Spleen (tissue), 11 donors: Measurements from ENCODE around the gene P2RY14. TPM values are rescaled to one million over a fixed set of nuclear protein-coding genes. Genes with fewer than 3 reads are reported as not detected.

Source experiments
- DNase-seq: peaks from one replicate; pipeline ENCODE4 v3.0.0-alpha.2; 2020
- H3K27ac ChIP-seq, 8 donors: fragments of 200-600 bp; sonication (generic) in 7 of 8; 1 replicate in 4 of 8; 2 replicates in 4 of 8; pipeline versions ENCODE4 v1.5.0 to v1.8.0; 2016 to 2021; ENCODE audit warnings: inconsistent platforms in 4 of 8, mild to moderate bottlenecking in 4 of 8, moderate library complexity in 1 of 8
- H3K27me3 ChIP-seq, 7 donors: fragments of 200-600 bp; sonication (generic) in 6 of 7; replicated peaks in 1 of 7; 1 replicate in 4 of 7; 2 replicates in 3 of 7; pipeline versions ENCODE4 v1.5.0 to v1.8.0; 2016 to 2021; ENCODE audit warnings: inconsistent platforms in 3 of 7, mild to moderate bottlenecking in 1 of 7
- H3K36me3 ChIP-seq, 6 donors: fragments of 200-600 bp; sonication (generic) in 5 of 6; 1 replicate in 4 of 6; 2 replicates in 2 of 6; pipeline versions ENCODE4 v1.5.0 to v1.8.0; 2016 to 2021; ENCODE audit warnings: inconsistent platforms in 2 of 6
- H3K4me1 ChIP-seq, 6 donors: fragments of 200-600 bp; sonication (generic) in 5 of 6; 1 replicate in 3 of 6; 2 replicates in 3 of 6; pipeline versions ENCODE4 v1.5.0 to v1.8.0; 2016 to 2021; ENCODE audit warnings: inconsistent platforms in 3 of 6
- H3K4me3 ChIP-seq, 8 donors: fragments of 200-600 bp; sonication (generic) in 7 of 8; 1 replicate in 4 of 8; 2 replicates in 4 of 8; pipeline versions ENCODE4 v1.5.0 to v1.8.0; 2016 to 2021; ENCODE audit warnings: inconsistent platforms in 4 of 8, mild to moderate bottlenecking in 4 of 8, moderate library complexity in 2 of 8
- H3K9me3 ChIP-seq, 8 donors: fragments of 200-600 bp; sonication (generic) in 7 of 8; 1 replicate in 4 of 8; 2 replicates in 4 of 8; pipeline versions ENCODE4 v1.5.0 to v1.8.0; 2016 to 2021; ENCODE audit warnings: inconsistent platforms in 4 of 8
- CTCF ChIP-seq, 11 experiments: fragments of 200-600 bp in 7 of 11; fragments of 450-650 bp in 4 of 11; sonication (generic) in 4 of 11; IDR thresholded peaks in 8 of 11; conservative IDR thresholded peaks in 3 of 11; 1 replicate in 7 of 11; 2 replicates in 4 of 11; pipeline versions ENCODE4 v1.4.0 to v1.8.0; 2016 to 2021; ENCODE audit warnings: antibody characterized with exemption in 11 of 11, inconsistent platforms in 4 of 11, mild to moderate bottlenecking in 1 of 11
- POLR2A ChIP-seq, 3 donors: fragments of 450-650 bp; IDR thresholded peaks; one replicate each; pipeline ENCODE4 v1.5.1; 2017; ENCODE audit warnings: antibody characterized with exemption in 3 of 3, mild to moderate bottlenecking in 1 of 3
- POLR2AphosphoS5 ChIP-seq, 3 donors: sonication (generic); formaldehyde crosslinking; IDR thresholded peaks; one replicate each; pipeline ENCODE4 v1.5.1; 2017; ENCODE audit warnings: antibody characterized with exemption in 3 of 3
- WGBS, 5 donors: extraction: QIAGEN DNeasy Blood & Tissue Kit in 3 of 5; methylation state at CpG; one replicate each; pipeline versions ENCODE4 v1.1.5 to v1.1.7; 2013 to 2018; 5-methylcytosine and 5-hydroxymethylcytosine counted together
- intact Hi-C: fragments of 100-400 bp; cut with DNase I; formaldehyde crosslinking; loops from one replicate; pipeline ENCODE4 v1.15.0; 2023; ENCODE audit warnings: low total_unique reads
- polyA plus RNA-seq, 3 donors: library from polyadenylated mRNA; stranded (reverse); fragments of 200-250 nt; gene quantifications; one replicate each; pipeline ENCODE4 v1.2.1, GENCODE V29; 2013
- total RNA-seq, 7 donors: library from RNA; depleted of rRNA in 3 of 7; stranded (reverse); fragments of >200 nt in 3 of 7; fragmentation: NEBNext Ultra II Directional in 4 of 7; extraction: Animal tissue kit (Norgen Biotek cat#: 25700) in 4 of 7; gene quantifications; one replicate each; pipeline versions ENCODE4 v1.1.0 to v1.2.1, GENCODE V29; 2016 to 2021
- donor health status: healthy with polysubstance abuse.
- donor health status: DM: no; HTN: no; CAD: no; lungs with moderate emphysema.
- donor health status: DM: no; HTN: no; CAD: no.
- donor health status: Bipolar disorder and iron deficiency.
- donor health status: healthy.
- donor health status: DM: no; HTN: no; CAD: no.
- donor health status: DM: yes; HTN: yes; CAD: no.

P2RY14 gene
- total and polyA plus RNA-seq, 10 donors: 0.32 to 5.2 (median 1.9) TPM

GRCh38 chr3:151307131-151307530, 28.8 kb upstream of the P2RY14 start:
- TF ChIP-seq POLR2AphosphoS5 (IDR thresholded peaks at IDR 0.05) (no peak), POLR2A (IDR thresholded peaks at IDR 0.05) (no peak), CTCF (IDR thresholded peaks at IDR 0.05 in 8 of 11, conservative IDR thresholded peaks at IDR 0.05 in 3 of 11) (no peak)
- Histone ChIP-seq H3K27ac (no peak overlapping the region), H3K36me3 (no peaks in the 10 kb centered on the region), H3K4me3 (no peak overlapping the region), H3K9me3 (no peaks in the 10 kb centered on the region), H3K27me3 (no peaks in the 10 kb centered on the region), H3K4me1 (peaks cover 0 to 10% (median 0%) of the 10 kb centered on the region in 6 donors)
- no peak for DNase-seq
- intact Hi-C loops: no loop called here

- intact Hi-C loops: no loop called here
- H3K9me3 ChIP-seq: no peaks in the 10 kb centered on the region
- TF ChIP-seq CTCF (IDR thresholded peaks at IDR 0.05 in 8 of 11, conservative IDR thresholded peaks at IDR 0.05 in 3 of 11) (no peak), POLR2A (IDR thresholded peaks at IDR 0.05) (no peak), POLR2AphosphoS5 (IDR thresholded peaks at IDR 0.05) (no peak)
- WGBS, 5 donors: 84 to 91% (median 86%) methylated on average over 6 of the region's 6 CpGs
- no peaks in the 10 kb centered on the region for H3K27me3 ChIP-seq
- DNase-seq: no peak
- H3K36me3 ChIP-seq: no peaks in the 10 kb centered on the region
- peaks cover 0 to 10% (median 0%) of the 10 kb centered on the region in 6 donors for H3K4me1 ChIP-seq
- no peak overlapping the region for H3K4me3 ChIP-seq
- H3K27ac ChIP-seq: no peak overlapping the region
Measured at GRCh38 chr3:151306168-151306810, 27.9 kb upstream of the P2RY14 start.

- DNase-seq: no peak
- H3K36me3 ChIP-seq: no peaks in the 10 kb centered on the region
- intact Hi-C loops: no loop called here
- 87 to 91% (median 88%) methylated on average over 4 of the region's 4 CpGs for WGBS, 5 donors
- H3K9me3 ChIP-seq: no peaks in the 10 kb centered on the region
- TF ChIP-seq POLR2AphosphoS5 (IDR thresholded peaks at IDR 0.05) (no peak), POLR2A (IDR thresholded peaks at IDR 0.05) (no peak), CTCF (IDR thresholded peaks at IDR 0.05 in 8 of 11, conservative IDR thresholded peaks at IDR 0.05 in 3 of 11) (no peak)
- H3K27ac ChIP-seq: no peak overlapping the region
- peaks cover 0 to 10% (median 0%) of the 10 kb centered on the region in 6 donors for H3K4me1 ChIP-seq
- no peaks in the 10 kb centered on the region for H3K27me3 ChIP-seq
- no peak overlapping the region for H3K4me3 ChIP-seq
Measured at GRCh38 chr3:151305775-151306151, 27.4 kb upstream of the P2RY14 start.

GRCh38 chr3:151305060-151305774, 26.9 kb upstream of the P2RY14 start:
- peaks cover 0 to 10% (median 0%) of the 10 kb centered on the region in 6 donors for H3K4me1 ChIP-seq
- no peaks in the 10 kb centered on the region for H3K27me3 ChIP-seq
- H3K4me3 ChIP-seq: no peak overlapping the region
- no peaks in the 10 kb centered on the region for H3K36me3 ChIP-seq
- H3K27ac ChIP-seq: no peak overlapping the region
- 68 to 77% (median 73%) methylated on average over 7 of the region's 7 CpGs for WGBS, 5 donors
- H3K9me3 ChIP-seq: no peaks in the 10 kb centered on the region
- no peak for TF ChIP-seq CTCF (IDR thresholded peaks at IDR 0.05 in 8 of 11, conservative IDR thresholded peaks at IDR 0.05 in 3 of 11)
- intact Hi-C loops: no loop called here
- no peak for DNase-seq
